ENCODE data around the gene SLC16A13. TPM values are rescaled to one million over a fixed set of nuclear protein-coding genes. Genes with fewer than 3 reads are reported as not detected.

The SLC16A13 gene
- total RNA-seq, 1 donor from 2014 or later = 1.4 TPM

GRCh38 chr17:7016418-7016817 is 19.4 kb upstream of the SLC16A13 start:
- no peak for TF ChIP-seq CTCF (IDR thresholded peaks at IDR 0.05; ENCODE audit: borderline replicate concordance)
- no peaks in the 10 kb centered on the region for H3K36me3 ChIP-seq
- no peak overlapping the region for H3K4me3 ChIP-seq
- H3K9me3 ChIP-seq (replicated peaks) = no peaks in the 10 kb centered on the region
- intact Hi-C loops (cut with micrococcal nuclease) = no loop called here
- H3K27ac ChIP-seq (replicated peaks) = peak overlapping the region; percentile 99
- H3K27me3 ChIP-seq (ENCODE audit: low read depth) = no peaks in the 10 kb centered on the region
- peaks cover 95% of the 10 kb centered on the region for H3K4me1 ChIP-seq
- no peak for DNase-seq

DNA sequence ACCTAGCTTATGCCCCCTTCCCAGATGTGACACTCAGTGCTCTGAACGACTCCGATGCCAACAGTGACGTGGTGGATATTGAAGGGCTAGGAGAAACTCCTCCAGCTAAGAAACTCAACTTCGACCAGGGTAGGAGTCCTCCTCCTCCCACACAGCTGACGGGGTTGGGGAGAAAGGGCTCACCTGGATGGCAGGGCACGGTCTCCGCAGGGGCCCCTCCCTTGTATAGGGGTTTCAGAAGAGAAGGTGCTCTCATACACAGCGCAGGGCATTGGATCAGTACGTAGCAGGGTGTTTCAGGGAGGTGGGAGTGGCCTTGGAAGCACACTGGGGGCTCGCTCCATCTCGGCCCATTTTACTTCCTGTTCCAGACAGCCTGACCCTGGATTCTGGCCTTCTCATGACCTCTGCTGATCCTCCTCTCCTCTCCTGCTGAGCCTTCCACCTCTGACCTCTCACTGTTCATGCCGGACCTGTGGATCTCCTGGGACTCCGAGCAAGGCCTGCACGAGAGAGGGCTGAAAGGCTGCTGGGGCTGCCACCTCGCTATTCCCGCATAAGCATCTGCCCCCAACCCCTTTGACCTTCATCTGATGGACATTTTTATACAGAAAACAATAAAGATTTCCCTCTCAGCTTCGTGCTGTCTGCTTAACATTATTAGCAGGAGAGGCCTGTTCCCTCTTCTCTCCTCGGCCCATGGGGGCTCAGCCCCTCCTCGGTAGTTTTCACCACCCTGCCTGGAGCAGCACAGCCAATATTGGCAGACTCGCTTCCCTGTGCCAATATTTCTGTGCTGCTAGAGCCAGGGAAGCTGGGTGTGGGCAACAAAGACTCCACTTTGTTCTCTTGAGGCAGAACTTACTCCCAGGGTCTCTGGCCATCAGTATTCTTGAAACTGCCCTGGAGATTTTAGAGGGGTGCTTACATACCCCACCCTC is 18.7 kb upstream of the SLC16A13 start:
- Histone ChIP-seq H3K4me3 (peak overlapping the region; percentile 68), H3K36me3 (no peaks in the 10 kb centered on the region), H3K9me3 (replicated peaks) (no peaks in the 10 kb centered on the region), H3K27me3 (ENCODE audit: low read depth) (peaks cover 2% of the 10 kb centered on the region), H3K27ac (replicated peaks) (peak overlapping the region; percentile 99), H3K4me1 (peaks cover 95% of the 10 kb centered on the region)
- intact Hi-C loops (cut with micrococcal nuclease) = no loop called here
- no peak for TF ChIP-seq CTCF (IDR thresholded peaks at IDR 0.05; ENCODE audit: borderline replicate concordance)
- DNase-seq = no peak

- no peaks in the 10 kb centered on the region for H3K9me3 ChIP-seq (replicated peaks)
- peak overlapping the region; percentile 68 for H3K4me3 ChIP-seq
- H3K27ac ChIP-seq (replicated peaks) = peak overlapping the region; percentile 99
- TF ChIP-seq CTCF (IDR thresholded peaks at IDR 0.05; ENCODE audit: borderline replicate concordance) = no peak
- H3K27me3 ChIP-seq (ENCODE audit: low read depth) = peaks cover 8% of the 10 kb centered on the region
- H3K4me1 ChIP-seq = peaks cover 94% of the 10 kb centered on the region
- H3K36me3 ChIP-seq = no peaks in the 10 kb centered on the region
- DNase-seq = no peak
- intact Hi-C loops (cut with micrococcal nuclease) = no loop called here
Observed at GRCh38 chr17:7017827-7018200, 18.0 kb upstream of the SLC16A13 start.

DNA sequence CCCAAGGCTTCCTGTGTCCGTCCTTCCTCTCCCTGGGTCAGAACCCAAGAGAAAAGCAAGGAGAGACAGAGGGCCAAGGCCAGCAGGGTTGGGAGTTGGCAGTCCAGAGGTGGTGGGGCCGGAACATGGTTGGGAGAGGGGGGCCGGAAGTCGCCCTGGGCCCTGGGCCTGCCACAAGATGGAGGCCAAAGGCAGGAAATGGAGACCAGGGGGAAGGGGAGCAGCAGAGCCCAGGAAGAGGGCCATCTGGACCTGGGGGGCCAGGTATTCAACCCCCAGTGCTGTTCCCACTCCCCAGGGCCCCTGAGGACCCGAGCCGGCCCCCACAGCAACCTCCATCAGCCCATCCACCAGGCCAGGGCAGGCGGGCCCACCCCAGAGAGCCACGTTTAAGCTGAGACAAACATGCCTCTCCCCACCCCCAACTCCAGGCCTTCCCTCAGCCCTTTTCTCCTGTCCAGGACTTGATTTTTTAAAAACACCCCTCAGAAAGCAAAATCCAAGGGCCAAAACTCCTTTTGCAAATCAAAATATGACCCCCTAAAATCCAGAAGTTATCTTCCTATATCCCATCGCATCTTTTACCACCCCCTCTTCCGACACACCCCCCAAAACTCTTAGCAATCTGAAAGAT is 17.4 kb upstream of the SLC16A13 start:
- intact Hi-C loops (cut with micrococcal nuclease) = no loop called here
- Histone ChIP-seq H3K36me3 (no peaks in the 10 kb centered on the region), H3K4me1 (peaks cover 92% of the 10 kb centered on the region), H3K27ac (replicated peaks) (peak overlapping the region; percentile 99), H3K4me3 (peak overlapping the region; percentile 68), H3K27me3 (ENCODE audit: low read depth) (peaks cover 15% of the 10 kb centered on the region), H3K9me3 (replicated peaks) (no peaks in the 10 kb centered on the region)
- DNase-seq = no peak
- TF ChIP-seq CTCF (IDR thresholded peaks at IDR 0.05; ENCODE audit: borderline replicate concordance) = no peak

DNA sequence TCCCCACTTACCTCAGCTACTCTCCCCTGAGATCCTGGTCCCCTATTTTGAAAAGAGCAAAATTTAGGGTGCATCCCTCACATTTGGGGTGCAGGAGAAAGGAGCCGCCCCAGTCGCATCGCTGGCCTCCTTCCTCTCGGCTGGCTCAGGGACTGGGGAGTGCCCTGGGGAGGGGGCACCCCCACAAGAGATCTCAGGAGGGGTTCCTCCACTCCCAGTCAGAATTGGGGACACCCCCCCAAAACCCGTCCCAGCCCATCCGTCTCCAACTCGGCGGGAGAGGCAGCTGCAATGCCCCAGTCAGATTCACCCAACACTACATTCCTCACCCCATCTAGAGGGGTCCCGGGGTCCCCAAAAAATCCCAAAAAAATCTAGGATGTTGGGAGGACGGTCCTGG is 16.4 kb upstream of the SLC16A13 start:
- DNase-seq = no peak
- H3K27ac ChIP-seq (replicated peaks) = peak overlapping the region; percentile 99
- TF ChIP-seq CTCF (IDR thresholded peaks at IDR 0.05; ENCODE audit: borderline replicate concordance) = no peak
- no peaks in the 10 kb centered on the region for H3K36me3 ChIP-seq
- H3K27me3 ChIP-seq (ENCODE audit: low read depth) = peaks cover 20% of the 10 kb centered on the region
- peaks cover 89% of the 10 kb centered on the region for H3K4me1 ChIP-seq
- intact Hi-C loops (cut with micrococcal nuclease) = no loop called here
- H3K4me3 ChIP-seq = peak overlapping the region; percentile 68
- no peaks in the 10 kb centered on the region for H3K9me3 ChIP-seq (replicated peaks)

Data from left ventricle myocardium inferior (tissue), 1 donor.